Right ventricle myocardium superior (tissue), 1 donor: ENCODE measurements around the gene ZDHHC19. TPM values are rescaled to one million over a fixed set of nuclear protein-coding genes. Genes with fewer than 3 reads are reported as not detected.
"Not testable (repeated sequence)": the region's sequence is repeated elsewhere in the genome, so short reads cannot be mapped to it uniquely, and the experiment has no call there.

Source experiments
- ATAC-seq: fragments of 200-7000 bp; cut with Tn5 transposase; one replicate; pipeline ENCODE4 v1.9.1; 2020; ENCODE audit warnings: mild to moderate bottlenecking; ENCODE audit not compliant: poor library complexity
- DNase-seq: peaks from one replicate; pipeline ENCODE4 v3.0.0-alpha.2; 2020
- intact Hi-C: fragments of 100-400 bp; cut with DNase I; formaldehyde crosslinking; loops from one replicate; pipeline ENCODE4 v1.11.2; 2022
- total RNA-seq: library from RNA; stranded (reverse); fragmentation: NEBNext Ultra II Directional; extraction: Animal tissue kit (Norgen Biotek cat#: 25700); gene quantifications from one replicate; pipeline ENCODE4 v1.2.1, GENCODE V29; 2021
- donor health status: DM: no; HTN: yes; CAD: no; lungs with severe emphysema.

The ZDHHC19 gene
- total RNA-seq, 1 donor from 2014 or later = not detected

DNA sequence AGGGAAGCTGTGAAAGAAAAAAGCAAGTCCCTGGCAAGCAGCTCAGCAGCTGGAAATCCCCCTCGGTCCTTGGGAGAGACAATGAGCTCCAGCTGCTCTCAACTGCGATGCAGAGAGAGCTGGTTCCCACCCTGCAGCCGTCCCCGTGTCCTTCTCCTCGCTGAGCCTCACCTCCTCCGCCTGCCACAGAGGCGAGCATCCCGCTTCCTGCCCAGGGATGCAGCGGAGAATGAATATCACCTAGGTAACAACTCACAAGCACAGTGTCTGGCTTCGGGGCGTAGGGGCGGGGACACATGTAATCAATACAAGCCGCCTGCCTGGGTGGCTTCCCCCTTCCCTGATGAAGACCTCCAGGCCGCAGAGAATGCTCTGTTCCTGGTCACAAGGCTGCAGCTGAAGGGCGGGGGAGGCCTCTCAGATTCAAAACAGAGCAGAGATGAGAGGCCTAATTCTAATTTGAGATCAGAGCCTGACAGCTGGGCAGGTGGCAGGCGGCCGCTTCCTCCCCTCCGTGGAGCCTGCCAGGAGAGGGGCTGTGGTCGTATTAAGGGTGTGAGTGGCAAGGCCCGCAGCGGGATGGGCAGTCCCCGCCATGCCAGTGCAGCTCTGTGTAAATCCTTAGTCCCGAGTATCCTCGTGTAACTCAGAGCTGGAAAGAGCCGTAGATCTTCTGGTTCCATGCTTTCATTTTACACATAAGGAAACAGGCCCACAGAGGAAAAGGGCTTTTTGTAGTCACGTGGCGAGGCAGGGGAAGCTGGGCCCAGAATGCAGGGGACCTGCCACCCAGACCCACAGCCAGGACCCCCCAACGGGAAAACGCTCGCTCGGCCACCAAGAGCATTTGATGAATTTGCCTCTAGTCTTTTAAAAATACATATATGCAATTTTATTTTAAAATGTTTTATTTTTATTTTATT, 24.3 kb downstream of the ZDHHC19 start:
- intact Hi-C loops = no loop called here
- peak; percentile 37 for ATAC-seq
- DNase-seq = no peak

DNA sequence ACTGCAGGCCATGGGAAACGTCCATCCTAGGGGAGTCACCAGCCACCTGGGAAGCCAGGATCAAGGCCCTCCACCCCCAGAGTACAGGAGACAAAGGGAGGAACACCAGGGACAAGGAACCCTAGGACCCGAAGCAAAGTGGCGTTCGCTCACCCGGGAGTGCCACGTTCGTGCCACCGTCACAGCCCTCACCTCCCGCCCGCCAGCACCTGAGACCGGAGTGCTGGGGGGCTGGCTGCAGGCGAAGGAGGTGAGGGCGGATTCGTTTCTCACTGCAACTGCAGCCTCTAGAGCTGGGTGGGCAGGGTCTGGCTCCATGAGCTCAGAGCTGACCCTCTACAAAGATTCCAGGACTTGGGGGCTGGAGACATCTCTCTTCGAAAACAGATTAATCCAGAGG, 26.3 kb downstream of the ZDHHC19 start:
- ATAC-seq (no peak), DNase-seq (no peak)
- intact Hi-C loops = no loop called here

DNA sequence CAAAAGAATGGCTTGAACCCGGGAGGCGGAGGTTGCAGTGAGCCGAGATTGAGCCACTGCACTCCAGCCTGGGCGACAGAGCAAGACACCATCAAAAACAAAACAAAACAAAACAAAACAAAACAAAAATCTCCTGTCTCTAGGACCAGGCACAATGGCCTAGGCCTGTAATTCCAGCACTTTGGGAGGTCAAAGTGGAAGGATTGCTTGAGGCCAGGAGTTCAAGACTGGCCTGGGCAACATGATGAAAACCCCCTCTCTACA, 27.1 kb downstream of the ZDHHC19 start:
- intact Hi-C loops, DNase-seq, ATAC-seq: not testable (repeated sequence)

DNA sequence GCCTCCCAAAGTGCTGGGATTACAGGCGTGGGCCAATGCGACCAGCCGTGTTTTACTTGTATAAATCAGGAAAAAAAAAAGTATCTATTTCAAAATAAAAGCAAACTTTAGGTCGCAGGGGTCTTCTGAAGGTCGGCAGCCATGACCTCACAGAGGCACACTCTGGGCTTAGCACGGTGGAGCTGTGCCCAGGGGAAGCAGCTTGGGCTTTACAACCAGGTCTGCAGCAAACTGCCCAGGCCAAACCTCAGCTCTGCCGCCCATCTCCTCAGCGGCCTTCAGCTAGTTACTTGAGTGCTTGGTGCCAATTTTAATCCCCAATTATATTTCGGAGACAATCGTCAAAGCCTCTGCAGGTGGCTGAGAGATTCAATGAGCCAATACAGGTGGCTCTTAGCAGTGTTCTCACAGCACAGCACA, 30.1 kb downstream of the ZDHHC19 start:
- intact Hi-C loops = no loop called here
- no peak for ATAC-seq
- peak; percentile 16 for DNase-seq

DNA sequence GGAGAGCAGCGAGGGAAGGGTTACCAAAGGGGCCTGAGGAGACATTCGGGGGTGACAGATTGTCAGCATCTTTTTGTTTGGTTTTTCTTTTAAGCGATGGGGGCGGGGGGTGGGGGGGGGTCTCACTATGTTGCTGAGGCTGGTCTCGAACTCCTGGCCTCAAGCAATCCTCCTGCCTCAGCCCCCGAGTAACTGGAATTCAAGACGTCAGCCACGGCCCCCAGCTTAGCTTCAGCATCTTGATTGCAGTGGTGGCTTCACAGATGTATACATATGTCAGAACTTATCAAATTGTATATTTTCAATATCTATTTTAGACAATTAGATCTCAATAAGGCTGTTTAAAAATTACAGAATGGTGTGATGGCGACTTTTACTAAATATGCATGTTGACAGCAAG, 30.9 kb downstream of the ZDHHC19 start:
- ATAC-seq = no peak
- intact Hi-C loops = no loop called here
- no peak for DNase-seq

GRCh38 chr3:196179380-196180308, 31.6 kb downstream of the ZDHHC19 start:
- peak; percentile 43 for DNase-seq
- intact Hi-C loops = no loop called here
- ATAC-seq = peak; percentile 49

- DNase-seq (no peak), ATAC-seq (no peak)
- intact Hi-C loops = no loop called here
Observed at GRCh38 chr3:196178993-196179379, 32.2 kb downstream of the ZDHHC19 start.

GRCh38 chr3:196177967-196178366, 33.2 kb downstream of the ZDHHC19 start:
- DNase-seq (peak; percentile 9), ATAC-seq (peak; percentile 36)
- intact Hi-C loops = no loop called here

DNA sequence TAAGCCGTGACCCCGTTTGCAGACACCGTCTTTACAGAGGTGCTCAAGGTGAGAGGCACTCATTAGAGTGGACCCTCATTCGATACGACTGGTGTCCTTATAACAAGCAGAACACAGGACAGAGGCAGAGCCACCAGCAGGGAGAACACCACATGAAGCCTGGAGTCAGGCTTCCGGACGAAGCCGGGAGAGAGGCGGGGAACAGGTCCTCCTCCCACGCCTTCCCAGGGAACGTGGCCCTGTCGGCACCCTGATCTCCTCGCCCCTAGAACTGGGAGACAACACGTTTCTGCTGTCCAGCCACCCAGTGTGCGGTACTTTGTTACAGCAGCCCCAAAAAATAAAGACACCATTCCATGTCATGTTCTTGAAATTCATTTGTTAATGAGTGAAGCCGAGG, 33.6 kb downstream of the ZDHHC19 start:
- DNase-seq (peak; percentile 21), ATAC-seq (no peak)
- intact Hi-C loops = no loop called here

DNA sequence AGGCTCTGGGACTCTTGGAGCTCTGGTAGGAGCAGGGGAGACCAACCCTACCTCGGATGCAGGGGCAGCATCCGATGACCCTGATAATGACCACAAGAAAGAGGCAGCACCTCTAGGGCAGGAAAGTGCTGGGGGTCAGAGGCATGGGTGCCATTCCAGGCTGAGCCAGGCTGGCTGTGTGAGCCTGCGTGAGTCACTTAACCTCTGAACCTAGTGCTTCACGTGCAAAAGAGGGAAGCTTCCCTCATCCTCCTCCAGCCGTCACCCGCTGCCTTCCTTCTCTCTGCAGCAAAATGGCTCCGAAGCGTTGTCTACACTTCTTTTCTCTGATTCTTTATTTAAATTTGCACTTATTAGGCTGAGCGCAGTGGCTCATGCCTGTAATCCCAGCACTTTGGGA, 35.5 kb downstream of the ZDHHC19 start:
- DNase-seq (peak; percentile 6), ATAC-seq (no peak)
- intact Hi-C loops = no loop called here

- ATAC-seq (no peak), DNase-seq (peak; percentile 22)
- intact Hi-C loops = no loop called here
Observed at GRCh38 chr3:196175116-196175625, 36.0 kb downstream of the ZDHHC19 start.

- DNase-seq (no peak), ATAC-seq (no peak)
- intact Hi-C loops = no loop called here
Observed at GRCh38 chr3:196174652-196175051, 36.5 kb downstream of the ZDHHC19 start.

- DNase-seq = peak; percentile 30
- intact Hi-C loops, ATAC-seq: not testable (repeated sequence)
Observed at GRCh38 chr3:196170296-196170695, 40.9 kb downstream of the ZDHHC19 start.

- no peak for ATAC-seq
- intact Hi-C loops = no loop called here
- peak; percentile 22 for DNase-seq
Observed at GRCh38 chr3:196169836-196170240, 41.4 kb downstream of the ZDHHC19 start.

DNA sequence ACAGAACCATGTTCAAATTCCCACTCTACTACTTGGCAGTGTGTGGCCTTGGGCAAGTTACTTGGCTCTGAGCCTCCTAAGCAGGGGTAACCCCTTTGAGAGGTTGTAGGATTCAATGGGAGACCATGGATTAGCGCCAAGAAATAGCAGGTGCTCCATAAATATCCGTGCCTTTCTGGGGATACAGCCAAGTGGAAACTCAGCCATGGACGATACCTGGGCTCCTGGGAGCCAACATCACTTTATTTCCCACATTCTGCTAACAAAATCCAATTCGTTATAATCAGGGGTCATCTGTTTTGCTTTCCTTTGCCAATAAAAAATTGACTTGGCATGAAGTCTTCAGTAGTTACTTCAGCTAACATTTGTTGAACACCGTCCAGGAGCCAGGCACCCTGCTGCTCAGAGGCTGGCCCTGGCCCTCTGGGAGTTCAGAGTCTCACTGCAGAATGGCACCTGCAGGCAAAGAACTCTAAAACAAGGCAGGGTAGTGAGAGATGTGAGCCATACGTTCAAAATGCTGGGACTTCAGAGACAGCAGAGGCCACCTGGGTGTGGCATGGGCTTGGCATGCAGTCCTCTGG, 42.3 kb downstream of the ZDHHC19 start:
- ATAC-seq = peak; percentile 70
- peak; percentile 34 for DNase-seq
- intact Hi-C loops = no loop called here

DNA sequence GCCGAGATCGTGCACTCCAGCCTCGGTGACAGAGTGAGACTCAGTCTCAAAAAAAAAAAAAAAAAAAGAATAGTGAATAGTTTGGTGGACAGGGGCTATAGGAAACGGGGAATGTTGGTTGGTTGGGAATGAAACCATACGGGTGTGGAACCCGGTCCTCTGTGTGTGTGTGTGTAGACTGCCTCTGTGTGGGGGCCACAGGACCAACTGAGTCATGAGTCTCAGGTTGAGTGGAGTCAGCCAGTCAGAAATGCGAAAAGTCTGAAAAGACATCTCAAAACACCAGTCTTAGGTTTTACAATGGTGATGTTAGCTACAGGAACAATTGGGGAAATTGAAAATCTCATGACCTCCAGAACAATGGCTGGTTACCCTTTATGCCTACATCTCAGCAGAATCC, 44.5 kb downstream of the ZDHHC19 start:
- ATAC-seq (no peak), DNase-seq (no peak)
- intact Hi-C loops = no loop called here

- intact Hi-C loops = no loop called here
- ATAC-seq (no peak), DNase-seq (peak; percentile 8)
Observed at GRCh38 chr3:196165850-196166249, 45.4 kb downstream of the ZDHHC19 start.

GRCh38 chr3:196165006-196165575, 46.1 kb downstream of the ZDHHC19 start:
- ATAC-seq, intact Hi-C loops, DNase-seq: not testable (repeated sequence)

DNA sequence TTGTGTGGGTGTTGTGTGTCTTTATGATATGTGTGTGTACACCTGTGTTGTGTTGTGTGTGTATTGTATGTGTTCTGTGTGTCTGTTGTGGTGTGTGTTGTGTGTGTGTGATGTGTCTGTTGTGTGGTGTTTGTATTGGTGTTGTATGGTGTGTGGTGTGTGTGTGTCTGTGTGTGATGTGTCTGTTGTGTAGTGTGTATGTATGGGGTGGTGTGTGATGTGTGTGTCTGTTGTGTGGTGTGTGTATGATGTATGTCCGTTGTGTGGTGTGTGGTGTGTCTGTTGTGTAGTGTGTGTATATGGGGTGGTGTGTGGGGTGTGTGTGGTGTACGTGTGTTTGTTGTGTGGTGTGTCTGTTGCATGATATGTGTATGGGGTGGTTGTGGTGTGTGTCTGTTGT, 46.6 kb downstream of the ZDHHC19 start:
- no peak for ATAC-seq
- no peak for DNase-seq
- intact Hi-C loops = no loop called here
